GM13976 (cell line): Measurements from ENCODE around the gene ANKRD13A.

Source experiments
- DNase-seq: peaks from one replicate; pipeline ENCODE4 v3.0.0; 2012; ENCODE audit warnings: low spot score
- CTCF ChIP-seq: IDR thresholded peaks from 2 replicates; pipeline ENCODE4 v1.5.1; 2012; ENCODE audit warnings: borderline replicate concordance, mild to moderate bottlenecking; ENCODE audit not compliant: insufficient read depth; ENCODE audit errors: extremely low read depth, missing control alignments, control extremely low read depth
- in situ Hi-C: fragments of 300-500 bp; cut with MboI; formaldehyde crosslinking; loops from one replicate; pipeline ENCODE4 v1.12.0; 2022; ENCODE audit warnings: low sequenced_read_pairs, mixed read lengths, inconsistent platforms; ENCODE audit not compliant: unreplicated experiment

The ANKRD13A gene

GRCh38 chr12:109953656-109954055 lies 45.6 kb upstream of the ANKRD13A start:
- TF ChIP-seq CTCF = no peak
- in situ Hi-C loops = no loop called here
- no peak for DNase-seq

- TF ChIP-seq CTCF = no peak
- DNase-seq = no peak
- in situ Hi-C loops = no loop called here
Observed at GRCh38 chr12:109958374-109958773, 40.9 kb upstream of the ANKRD13A start.

- in situ Hi-C loops = no loop called here
- DNase-seq = no peak
- TF ChIP-seq CTCF = no peak
Observed at GRCh38 chr12:109959411-109960093, 39.7 kb upstream of the ANKRD13A start.

- DNase-seq = no peak
- in situ Hi-C loops = no loop called here
- TF ChIP-seq CTCF = no peak
Observed at GRCh38 chr12:109961201-109961600, 38.0 kb upstream of the ANKRD13A start.

- in situ Hi-C loops = no loop called here
- TF ChIP-seq CTCF = no peak
- no peak for DNase-seq
Observed at GRCh38 chr12:109961612-109962011, 37.6 kb upstream of the ANKRD13A start.

GRCh38 chr12:109962398-109962797 lies 36.8 kb upstream of the ANKRD13A start:
- no peak for DNase-seq
- no peak for TF ChIP-seq CTCF
- in situ Hi-C loops = no loop called here

- in situ Hi-C loops = no loop called here
- TF ChIP-seq CTCF = no peak
- DNase-seq = no peak
Observed at GRCh38 chr12:109963330-109963729, 35.9 kb upstream of the ANKRD13A start.
